Measurements from ENCODE around the gene TANGO2.

DNA sequence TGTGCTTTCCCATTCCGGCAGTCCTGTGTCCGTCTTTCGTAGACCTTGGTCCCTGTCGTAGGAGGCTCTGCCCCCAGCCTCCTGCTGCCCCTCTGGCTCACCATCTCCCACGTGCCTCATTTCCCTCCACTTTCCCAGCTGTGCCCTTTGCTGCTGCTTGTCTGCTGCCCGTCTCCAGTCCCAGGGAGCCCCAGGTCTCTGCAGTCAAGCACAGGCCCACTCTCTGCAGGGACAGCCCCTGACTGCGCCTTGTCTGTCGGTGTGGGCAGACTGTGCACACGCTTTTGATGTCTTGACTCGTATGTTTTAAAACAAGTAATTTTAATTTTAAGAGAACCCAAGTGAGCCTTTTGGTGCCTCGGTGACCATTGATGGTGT, 71.6 kb downstream of the TANGO2 start:
- no peak for TF ChIP-seq NR2F6 (CRISPR knock-in tag; IDR thresholded peaks at IDR 0.05)
- TF ChIP-seq, protein P1, sequence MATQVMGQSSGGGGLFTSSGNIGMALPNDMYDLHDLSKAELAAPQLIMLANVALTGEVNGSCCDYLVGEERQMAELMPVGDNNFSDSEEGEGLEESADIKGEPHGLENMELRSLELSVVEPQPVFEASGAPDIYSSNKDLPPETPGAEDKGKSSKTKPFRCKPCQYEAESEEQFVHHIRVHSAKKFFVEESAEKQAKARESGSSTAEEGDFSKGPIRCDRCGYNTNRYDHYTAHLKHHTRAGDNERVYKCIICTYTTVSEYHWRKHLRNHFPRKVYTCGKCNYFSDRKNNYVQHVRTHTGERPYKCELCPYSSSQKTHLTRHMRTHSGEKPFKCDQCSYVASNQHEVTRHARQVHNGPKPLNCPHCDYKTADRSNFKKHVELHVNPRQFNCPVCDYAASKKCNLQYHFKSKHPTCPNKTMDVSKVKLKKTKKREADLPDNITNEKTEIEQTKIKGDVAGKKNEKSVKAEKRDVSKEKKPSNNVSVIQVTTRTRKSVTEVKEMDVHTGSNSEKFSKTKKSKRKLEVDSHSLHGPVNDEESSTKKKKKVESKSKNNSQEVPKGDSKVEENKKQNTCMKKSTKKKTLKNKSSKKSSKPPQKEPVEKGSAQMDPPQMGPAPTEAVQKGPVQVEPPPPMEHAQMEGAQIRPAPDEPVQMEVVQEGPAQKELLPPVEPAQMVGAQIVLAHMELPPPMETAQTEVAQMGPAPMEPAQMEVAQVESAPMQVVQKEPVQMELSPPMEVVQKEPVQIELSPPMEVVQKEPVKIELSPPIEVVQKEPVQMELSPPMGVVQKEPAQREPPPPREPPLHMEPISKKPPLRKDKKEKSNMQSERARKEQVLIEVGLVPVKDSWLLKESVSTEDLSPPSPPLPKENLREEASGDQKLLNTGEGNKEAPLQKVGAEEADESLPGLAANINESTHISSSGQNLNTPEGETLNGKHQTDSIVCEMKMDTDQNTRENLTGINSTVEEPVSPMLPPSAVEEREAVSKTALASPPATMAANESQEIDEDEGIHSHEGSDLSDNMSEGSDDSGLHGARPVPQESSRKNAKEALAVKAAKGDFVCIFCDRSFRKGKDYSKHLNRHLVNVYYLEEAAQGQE (IDR thresholded peaks at IDR 0.05; ENCODE audit: borderline replicate concordance): no peak
- TF ChIP-seq, protein P1 (CRISPR knock-in tag; IDR thresholded peaks at IDR 0.05; ENCODE audit: low read depth): no peak
- TF ChIP-seq ZZZ3 (IDR thresholded peaks at IDR 0.05): no peak
- TF ChIP-seq ZNF140 (CRISPR knock-in tag; IDR thresholded peaks at IDR 0.05): no peak
- no peak for TF ChIP-seq EP300 (IDR thresholded peaks at IDR 0.05; ENCODE audit: low read length)
- no peak for TF ChIP-seq POLR2AphosphoS5 (IDR thresholded peaks at IDR 0.05; ENCODE audit: control insufficient read depth, insufficient read depth, low read depth, low read length)
- TF ChIP-seq CHD1 (IDR thresholded peaks at IDR 0.05; ENCODE audit: low read length): no peak

Measured in K562 (cell line).